ENCODE measurements around the gene NEUROG1. TPM values are rescaled to one million over a fixed set of nuclear protein-coding genes. Genes with fewer than 3 reads are reported as not detected.

The NEUROG1 gene
- total RNA-seq, 3 donors from 2014 or later: not detected

GRCh38 chr5:135491552-135492318, 44.0 kb downstream of the NEUROG1 start:
- H3K4me3 ChIP-seq: no peak overlapping the region

DNA sequence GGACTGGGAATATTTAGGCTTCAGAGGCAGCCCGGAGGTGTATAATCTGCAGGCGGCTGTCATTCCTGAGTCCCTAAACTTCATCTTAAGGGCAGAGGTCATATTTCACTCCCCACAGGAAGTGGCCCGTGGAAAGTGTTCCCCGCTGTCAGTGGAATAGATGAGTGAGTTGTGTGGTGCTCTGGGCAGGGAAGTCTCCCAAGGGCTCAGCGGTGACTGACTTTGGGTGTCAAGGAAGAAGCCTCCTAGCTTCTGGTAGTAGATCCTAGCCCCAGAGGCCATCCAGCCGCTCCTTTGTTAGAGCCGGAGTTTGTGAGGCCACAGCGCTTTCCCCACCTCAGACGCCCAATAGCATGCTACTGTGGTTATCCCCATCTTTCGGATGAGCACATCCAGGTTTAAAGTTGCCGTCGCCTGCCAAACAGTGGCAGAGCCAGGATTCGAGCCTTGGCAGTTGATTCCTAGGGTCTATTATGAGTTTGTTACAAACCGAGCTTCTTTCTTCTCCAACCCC, 44.7 kb downstream of the NEUROG1 start:
- no peak for TF ChIP-seq POLR2AphosphoS5 (IDR thresholded peaks at IDR 0.05)
- TF ChIP-seq CTCF (IDR thresholded peaks at IDR 0.05): no peak
- TF ChIP-seq POLR2A (IDR thresholded peaks at IDR 0.05): no peak
- Histone ChIP-seq H3K4me1 (no peaks in the 10 kb centered on the region), H3K36me3 (no peaks in the 10 kb centered on the region), H3K27me3 (peaks cover 0 to 13% of the 10 kb centered on the region in 2 donors), H3K4me3 (no peak overlapping the region), H3K27ac (no peak overlapping the region), H3K9me3 (no peaks in the 10 kb centered on the region)
- intact Hi-C loops (cut with DNase I; ENCODE audit: low total_unique reads): no loop called here
- no peak for DNase-seq (ENCODE audit: low spot score in 2 of 2)

More at GRCh38 chr5:135491552-135492318, 44.0 kb downstream of the NEUROG1 start:
- no peak for TF ChIP-seq CTCF (IDR thresholded peaks at IDR 0.05)
- TF ChIP-seq POLR2A (IDR thresholded peaks at IDR 0.05): no peak
- no peak for TF ChIP-seq POLR2AphosphoS5 (IDR thresholded peaks at IDR 0.05)
- DNase-seq (ENCODE audit: low spot score in 2 of 2): no peak
- Histone ChIP-seq H3K4me1 (no peaks in the 10 kb centered on the region), H3K27me3 (peaks cover 0 to 13% of the 10 kb centered on the region in 2 donors), H3K9me3 (no peaks in the 10 kb centered on the region), H3K36me3 (no peaks in the 10 kb centered on the region), H3K27ac (no peak overlapping the region)
- intact Hi-C loops (cut with DNase I; ENCODE audit: low total_unique reads): no loop called here

DNA sequence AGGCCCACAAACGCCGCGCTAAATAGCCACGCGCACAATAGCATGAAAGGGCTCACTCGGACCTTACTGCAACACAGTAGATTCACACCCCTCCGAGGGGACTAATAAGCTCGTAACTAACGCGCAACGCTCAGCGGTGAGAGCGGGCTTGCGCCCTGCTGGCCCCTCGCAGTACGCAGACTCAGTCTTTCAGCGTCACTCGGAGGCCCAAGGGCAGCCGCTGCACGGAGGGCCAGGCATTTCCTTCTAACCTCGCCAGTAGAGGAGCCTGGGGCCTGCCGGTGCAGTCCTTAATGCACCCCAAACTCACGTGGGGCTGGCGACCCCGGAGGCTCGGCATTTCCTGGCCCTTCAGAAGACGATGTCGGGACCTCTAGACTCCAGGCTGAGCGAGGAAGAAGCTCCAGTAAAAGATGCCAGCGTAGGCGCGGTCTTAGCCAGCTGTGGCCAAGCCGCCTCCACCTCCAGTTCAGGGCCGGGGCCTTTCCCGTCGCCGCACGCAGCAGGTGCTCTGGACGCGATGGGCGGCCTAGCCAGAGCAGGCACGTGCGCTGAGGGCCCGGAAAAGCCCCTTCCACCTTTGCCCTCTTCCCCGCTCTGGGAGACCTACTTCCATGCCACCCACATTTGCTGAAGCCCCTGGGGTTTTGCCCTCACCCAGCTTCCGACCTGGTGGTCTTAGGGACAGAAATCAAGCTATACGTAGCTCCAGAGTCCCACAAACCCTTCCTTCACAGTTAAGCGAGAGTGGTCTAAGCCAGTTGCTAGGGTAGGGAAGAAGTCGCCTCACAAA, 45.3 kb downstream of the NEUROG1 start:
- TF ChIP-seq POLR2AphosphoS5 (IDR thresholded peaks at IDR 0.05) (no peak), CTCF (IDR thresholded peaks at IDR 0.05) (no peak), POLR2A (IDR thresholded peaks at IDR 0.05) (no peak)
- Histone ChIP-seq H3K4me3 (peak overlapping the region in 2 of 3 donors; percentile 7 to 61), H3K27me3 (peaks cover 0 to 13% of the 10 kb centered on the region in 2 donors), H3K4me1 (no peaks in the 10 kb centered on the region), H3K9me3 (no peaks in the 10 kb centered on the region), H3K36me3 (no peaks in the 10 kb centered on the region), H3K27ac (no peak overlapping the region)
- DNase-seq (ENCODE audit: low spot score in 2 of 2): no peak
- intact Hi-C loops (cut with DNase I; ENCODE audit: low total_unique reads): no loop called here

DNA sequence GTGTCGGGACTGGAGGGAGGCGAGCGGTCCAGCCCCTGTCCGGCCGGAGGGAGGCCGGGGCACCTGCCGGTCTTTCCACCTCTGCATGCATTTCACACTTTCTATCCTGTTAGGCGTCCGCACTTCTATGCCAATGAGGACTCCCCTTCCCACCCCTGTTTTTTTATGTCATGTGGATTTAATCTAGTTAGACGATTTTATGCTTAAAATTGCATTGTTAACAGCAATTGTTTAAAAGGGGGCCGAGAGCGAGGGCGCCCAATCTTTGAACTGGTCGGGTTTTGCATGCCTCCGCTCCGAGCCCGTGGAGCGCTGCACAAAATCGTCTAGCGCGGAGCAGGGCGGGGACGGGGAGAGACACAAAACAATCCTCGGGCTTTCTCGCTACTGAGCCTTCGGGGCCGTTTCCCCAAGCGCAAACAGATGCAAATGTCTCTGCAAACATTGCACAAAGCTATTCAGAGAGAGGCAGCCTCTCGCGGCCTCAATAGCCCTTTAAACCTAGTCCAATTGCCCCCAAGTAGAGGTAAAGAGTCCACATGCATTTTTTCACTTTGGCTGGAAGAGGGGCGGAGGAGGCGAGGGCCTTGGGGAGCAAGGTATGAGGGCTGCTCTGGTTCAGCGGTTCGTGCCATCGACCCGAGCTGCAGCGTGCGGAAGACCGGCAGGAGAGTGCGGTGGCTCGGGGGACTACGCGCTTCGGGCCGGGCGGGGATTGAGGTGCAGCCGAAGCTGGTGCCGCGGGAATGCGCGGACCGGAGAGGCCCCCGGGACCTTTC, 46.1 kb downstream of the NEUROG1 start:
- no peak for DNase-seq (ENCODE audit: low spot score in 2 of 2)
- intact Hi-C loops (cut with DNase I; ENCODE audit: low total_unique reads): no loop called here
- peaks cover 0 to 13% of the 10 kb centered on the region in 2 donors for H3K27me3 ChIP-seq
- peak overlapping the region; percentile 37 to 61 (median 42) for H3K4me3 ChIP-seq
- no peaks in the 10 kb centered on the region for H3K9me3 ChIP-seq
- TF ChIP-seq POLR2AphosphoS5 (IDR thresholded peaks at IDR 0.05): no peak
- no peaks in the 10 kb centered on the region for H3K36me3 ChIP-seq
- H3K4me1 ChIP-seq: no peaks in the 10 kb centered on the region
- H3K27ac ChIP-seq: no peak overlapping the region

- Histone ChIP-seq H3K4me3 (peak overlapping the region; percentile 37 to 61 (median 42)), H3K4me1 (no peaks in the 10 kb centered on the region), H3K27me3 (peaks cover 0 to 13% of the 10 kb centered on the region in 2 donors), H3K27ac (no peak overlapping the region), H3K9me3 (no peaks in the 10 kb centered on the region), H3K36me3 (no peaks in the 10 kb centered on the region)
- DNase-seq (ENCODE audit: low spot score in 2 of 2): no peak
- no peak for TF ChIP-seq CTCF (IDR thresholded peaks at IDR 0.05)
- no peak for TF ChIP-seq POLR2AphosphoS5 (IDR thresholded peaks at IDR 0.05)
- intact Hi-C loops (cut with DNase I; ENCODE audit: low total_unique reads): no loop called here
These were observed 46.9 kb downstream of the NEUROG1 start for GRCh38 chr5:135488727-135489465.

Measured in breast epithelium (tissue), 4 donors.